GM18867 (cell line): ENCODE measurements around the gene CCR5AS.

Experiments
- ATAC-seq: cut with Tn5 transposase; IDR thresholded peaks from one replicate; pipeline ENCODE4 v1.9.1; 2021; ENCODE audit warnings: mild to moderate bottlenecking, moderate library complexity; ENCODE audit not compliant: unreplicated experiment

CCR5AS gene

GRCh38 chr3:46321461-46322104 is 85.3 kb downstream of the CCR5AS start:
- ATAC-seq: peak; percentile 68

DNA sequence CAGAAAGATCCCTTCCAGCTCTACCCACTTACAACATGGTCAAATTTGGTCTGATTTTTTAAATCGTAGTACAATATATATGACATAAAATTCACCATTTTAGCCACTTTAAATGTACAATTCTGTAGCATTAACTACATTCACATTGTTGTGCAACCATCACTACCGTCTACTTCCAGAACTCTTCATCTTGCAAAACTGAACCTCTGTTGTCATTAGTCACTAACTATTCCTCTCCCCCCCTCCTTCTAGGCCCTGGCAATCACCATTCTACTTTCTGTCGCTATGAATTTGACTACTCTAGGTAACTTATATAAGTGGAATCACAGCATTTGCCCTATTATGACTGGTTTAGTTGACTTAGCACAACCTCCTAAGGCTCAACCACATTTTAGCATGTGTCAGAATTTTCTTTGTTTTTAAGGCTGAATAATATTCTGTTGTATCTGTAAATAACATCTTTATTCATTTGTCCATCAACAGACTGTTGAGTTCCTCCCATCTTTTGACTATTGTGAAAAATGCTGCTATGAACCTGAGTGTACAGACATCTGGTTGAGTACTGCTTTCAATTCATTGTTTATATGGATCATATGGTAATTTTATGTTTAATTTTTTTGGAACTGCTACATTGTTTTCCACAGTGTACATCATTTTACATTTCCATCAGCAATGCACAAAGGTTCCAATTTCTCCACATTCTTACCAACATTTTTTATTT is 88.5 kb downstream of the CCR5AS start:
- ATAC-seq: no peak

GRCh38 chr3:46316206-46316605 is 90.7 kb downstream of the CCR5AS start:
- no peak for ATAC-seq

DNA sequence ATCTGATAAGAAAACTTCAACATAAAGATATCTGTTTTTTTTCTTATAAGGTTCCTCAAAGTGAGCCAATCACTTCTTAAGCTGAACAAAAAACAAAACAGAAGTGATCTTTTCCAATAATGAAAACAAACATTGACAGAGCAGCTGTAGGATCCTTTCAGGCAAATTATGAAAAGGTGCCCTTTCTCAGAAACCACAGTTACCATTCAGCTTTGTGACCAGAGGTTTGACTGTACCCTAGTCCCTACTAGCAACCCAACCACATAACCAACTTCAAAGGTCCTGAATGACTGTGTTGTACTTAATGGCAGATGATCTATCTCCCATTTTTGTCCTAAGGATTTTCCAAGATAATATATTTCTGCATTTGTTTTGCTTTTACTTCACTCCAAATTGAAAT is 92.3 kb downstream of the CCR5AS start:
- ATAC-seq: peak; percentile 78
